HG02610 (cell line): Measurements from ENCODE around the gene RHOC.
"Not testable (repeated sequence)": the region's sequence is repeated elsewhere in the genome, so short reads cannot be mapped to it uniquely, and the experiment has no call there.

ENCODE experiments used
- ATAC-seq: cut with Tn5 transposase; IDR thresholded peaks from one replicate; pipeline ENCODE4 v1.9.1; 2021; ENCODE audit warnings: mild to moderate bottlenecking, moderate library complexity; ENCODE audit not compliant: unreplicated experiment

The RHOC gene

GRCh38 chr1:112706505-112707220 lies at the start of gene RHOC:
Gene RHOC, minus strand, starts transcription at chr1:112707127. Its CDS starts 3,328 bp downstream, at chr1:112703799.
- ATAC-seq: peak; percentile 54

GRCh38 chr1:112754116-112754628 lies 47.2 kb upstream of the RHOC start:
- ATAC-seq: no peak

GRCh38 chr1:112748396-112748795 lies 41.5 kb upstream of the RHOC start:
- no peak for ATAC-seq

DNA sequence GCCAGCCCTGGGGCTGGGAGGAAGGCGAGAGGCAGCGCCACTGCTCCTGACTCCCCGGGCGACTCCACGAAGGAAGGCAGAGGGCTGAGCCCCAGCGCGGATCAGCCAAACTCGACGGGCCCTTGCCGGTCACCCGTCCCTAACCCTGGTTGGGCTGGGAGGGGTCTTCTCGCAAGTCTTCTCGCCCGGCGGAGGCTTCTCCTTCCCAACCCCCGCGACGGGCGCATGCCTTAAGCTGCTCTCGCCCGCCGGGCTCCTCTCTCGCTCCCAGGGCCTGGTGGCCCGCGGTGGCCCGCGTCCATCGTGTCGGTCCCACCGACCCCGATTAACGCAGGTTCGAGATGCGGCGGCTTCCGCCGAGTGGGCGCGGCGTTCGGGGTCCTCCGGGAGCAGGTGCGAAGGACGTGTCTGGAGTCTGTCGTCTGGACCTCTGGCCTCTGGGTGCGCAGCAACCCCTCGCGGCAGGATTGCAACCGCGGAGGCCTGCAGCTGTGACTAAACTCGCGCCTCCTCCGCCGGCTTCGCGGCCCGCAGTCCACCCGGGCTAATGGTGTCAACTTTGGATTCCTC lies 37.2 kb upstream of the RHOC start:
- ATAC-seq: no peak

DNA sequence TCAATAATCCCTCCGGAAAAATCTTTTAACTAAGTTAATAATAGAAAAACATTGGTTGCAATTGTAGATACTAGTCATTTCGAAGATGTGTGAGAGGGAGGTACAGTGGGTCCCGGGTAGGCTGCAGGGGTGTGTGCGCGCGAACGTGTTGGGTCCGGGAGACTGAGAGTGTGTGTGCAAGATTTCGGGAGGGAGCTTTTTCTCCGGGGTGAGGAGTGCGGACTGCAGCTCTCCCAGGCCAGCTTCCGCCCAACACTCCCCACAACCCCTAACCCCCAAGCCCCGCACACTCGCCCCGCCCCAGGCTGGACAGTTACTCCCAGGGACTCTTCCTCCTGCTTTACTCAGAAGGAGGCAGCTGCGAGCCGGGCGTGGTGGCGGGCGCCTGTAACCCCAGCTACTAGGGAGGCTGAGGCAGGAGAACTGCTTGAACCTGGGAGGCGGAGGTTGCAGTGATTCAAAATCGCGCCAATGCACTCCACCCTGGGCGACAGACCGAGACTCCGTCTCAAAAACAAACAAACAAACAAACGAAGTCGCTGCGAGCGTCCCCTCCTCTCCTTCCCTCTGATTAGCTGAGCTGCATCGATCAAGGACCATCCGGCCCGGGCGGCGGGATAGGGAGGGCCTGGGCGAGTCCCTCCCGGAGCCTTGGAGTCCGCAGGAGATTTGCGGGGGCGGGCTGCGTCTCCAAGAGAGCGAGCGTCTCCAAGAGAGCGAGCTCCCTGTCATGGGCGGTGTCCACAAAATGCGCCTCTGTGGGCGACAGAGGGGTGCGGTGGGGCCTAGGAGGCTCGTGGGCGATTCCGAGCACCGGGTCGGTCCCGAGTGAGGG lies 36.5 kb upstream of the RHOC start:
- ATAC-seq: no peak

DNA sequence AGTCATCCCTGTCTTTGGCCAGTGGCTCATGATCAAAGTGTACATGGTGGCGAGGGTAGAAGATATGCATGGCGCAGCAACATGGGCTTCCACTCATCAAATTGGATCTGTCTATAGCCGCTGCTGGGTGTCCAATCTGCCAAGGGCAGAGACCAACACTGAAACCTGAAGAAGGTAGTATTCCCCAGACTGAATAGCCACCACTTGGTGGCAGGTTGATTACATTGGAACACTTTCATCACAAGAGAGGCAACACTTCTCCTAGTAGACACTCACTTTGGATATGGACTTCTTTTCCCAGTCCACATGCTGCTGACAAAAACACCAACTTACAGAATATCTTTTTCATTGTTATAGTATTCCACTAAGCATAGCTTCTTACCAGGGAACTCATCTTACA lies 30.6 kb upstream of the RHOC start:
- no peak for ATAC-seq

GRCh38 chr1:112735752-112736151 lies 28.8 kb upstream of the RHOC start:
- ATAC-seq: peak; percentile 49

DNA sequence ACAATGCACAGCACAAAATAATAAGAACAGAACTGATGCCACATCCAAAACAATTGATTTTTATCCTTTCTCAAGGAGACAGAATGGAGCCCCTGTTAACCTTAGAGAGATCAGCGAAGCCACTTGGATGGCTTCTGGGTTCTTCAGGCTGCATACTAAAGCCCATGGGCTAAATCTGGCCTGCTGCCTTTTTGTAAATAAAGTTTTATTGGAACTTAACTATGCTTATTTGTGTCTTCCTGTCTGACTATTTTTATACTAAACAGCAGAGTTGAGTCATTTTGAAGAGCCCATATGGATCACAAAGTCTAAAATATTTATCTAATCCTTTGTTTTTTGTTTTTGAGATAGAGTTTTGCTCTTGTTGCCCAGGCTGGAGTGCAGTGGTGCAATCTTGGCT lies 24.5 kb upstream of the RHOC start:
- no peak for ATAC-seq

GRCh38 chr1:112729909-112730308 lies 23.0 kb upstream of the RHOC start:
- no peak for ATAC-seq

GRCh38 chr1:112729011-112729410 lies 22.1 kb upstream of the RHOC start:
- ATAC-seq: not testable (repeated sequence)

DNA sequence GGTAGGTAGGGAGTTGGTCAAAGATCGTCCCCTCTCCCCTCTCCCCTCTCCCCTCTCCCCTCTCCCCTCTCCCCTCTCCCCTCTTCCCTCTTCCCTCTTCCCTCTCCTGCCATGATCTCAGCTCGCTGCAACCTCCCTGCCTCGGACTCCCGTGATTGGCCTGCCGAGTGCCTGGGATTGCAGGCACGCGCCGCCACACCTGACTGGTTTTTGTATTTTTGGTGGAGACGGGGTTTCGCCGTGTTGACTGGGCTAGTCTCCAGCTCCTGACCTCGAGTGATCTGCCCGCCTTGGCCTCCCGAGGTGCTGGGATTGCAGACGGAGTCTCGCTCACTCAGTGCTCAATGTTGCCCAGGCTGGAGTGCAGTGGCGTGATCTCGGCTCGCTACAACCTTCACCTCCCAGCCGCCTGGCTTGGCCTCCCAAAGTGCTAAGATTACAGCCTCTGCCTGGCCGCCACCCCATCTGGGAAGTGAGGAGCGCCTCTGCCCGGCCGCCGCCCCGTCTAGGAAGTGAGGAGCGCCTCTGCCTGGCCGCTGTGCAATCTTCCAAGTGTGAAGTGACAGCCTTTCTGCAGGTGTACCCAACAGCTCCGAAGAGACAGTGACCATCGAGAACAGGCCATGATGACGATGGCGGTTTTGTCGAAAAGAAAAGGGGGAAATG lies 21.5 kb upstream of the RHOC start:
- ATAC-seq: not testable (repeated sequence)

- ATAC-seq: no peak
Measured at GRCh38 chr1:112727716-112728115, 20.8 kb upstream of the RHOC start.

DNA sequence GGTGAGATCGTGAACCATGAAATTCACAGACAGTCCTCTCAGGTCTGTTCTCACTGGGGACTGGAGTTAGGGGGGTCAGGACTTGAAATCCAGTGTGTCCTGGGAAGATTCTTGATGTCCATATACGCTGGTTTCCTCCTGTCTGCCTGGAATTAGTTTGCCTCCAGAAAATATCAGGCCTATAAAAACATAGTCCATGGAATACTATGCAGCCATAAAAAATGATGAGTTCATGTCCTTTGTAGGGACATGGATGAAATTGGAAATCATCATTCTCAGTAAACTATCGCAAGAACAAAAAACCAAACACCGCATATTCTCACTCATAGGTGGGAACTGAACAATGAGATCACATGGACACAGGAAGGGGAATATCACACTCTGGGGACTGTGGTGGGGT lies 17.3 kb upstream of the RHOC start:
- ATAC-seq: not testable (repeated sequence)

DNA sequence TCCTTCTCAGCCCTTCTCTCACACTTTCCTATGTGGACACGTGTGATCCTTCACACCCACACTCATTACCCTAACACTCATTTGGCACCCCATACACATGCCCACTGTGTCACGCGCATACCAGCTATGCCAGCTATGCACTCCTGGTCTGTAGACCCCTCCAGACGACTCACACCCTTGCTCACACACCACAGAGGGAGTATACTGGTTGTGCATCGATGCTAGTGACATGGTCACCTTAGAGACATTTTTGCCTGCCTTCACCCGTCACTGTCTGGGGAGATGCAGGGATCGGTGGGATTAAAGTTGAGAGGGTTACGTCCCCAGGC lies 16.5 kb upstream of the RHOC start:
- no peak for ATAC-seq

DNA sequence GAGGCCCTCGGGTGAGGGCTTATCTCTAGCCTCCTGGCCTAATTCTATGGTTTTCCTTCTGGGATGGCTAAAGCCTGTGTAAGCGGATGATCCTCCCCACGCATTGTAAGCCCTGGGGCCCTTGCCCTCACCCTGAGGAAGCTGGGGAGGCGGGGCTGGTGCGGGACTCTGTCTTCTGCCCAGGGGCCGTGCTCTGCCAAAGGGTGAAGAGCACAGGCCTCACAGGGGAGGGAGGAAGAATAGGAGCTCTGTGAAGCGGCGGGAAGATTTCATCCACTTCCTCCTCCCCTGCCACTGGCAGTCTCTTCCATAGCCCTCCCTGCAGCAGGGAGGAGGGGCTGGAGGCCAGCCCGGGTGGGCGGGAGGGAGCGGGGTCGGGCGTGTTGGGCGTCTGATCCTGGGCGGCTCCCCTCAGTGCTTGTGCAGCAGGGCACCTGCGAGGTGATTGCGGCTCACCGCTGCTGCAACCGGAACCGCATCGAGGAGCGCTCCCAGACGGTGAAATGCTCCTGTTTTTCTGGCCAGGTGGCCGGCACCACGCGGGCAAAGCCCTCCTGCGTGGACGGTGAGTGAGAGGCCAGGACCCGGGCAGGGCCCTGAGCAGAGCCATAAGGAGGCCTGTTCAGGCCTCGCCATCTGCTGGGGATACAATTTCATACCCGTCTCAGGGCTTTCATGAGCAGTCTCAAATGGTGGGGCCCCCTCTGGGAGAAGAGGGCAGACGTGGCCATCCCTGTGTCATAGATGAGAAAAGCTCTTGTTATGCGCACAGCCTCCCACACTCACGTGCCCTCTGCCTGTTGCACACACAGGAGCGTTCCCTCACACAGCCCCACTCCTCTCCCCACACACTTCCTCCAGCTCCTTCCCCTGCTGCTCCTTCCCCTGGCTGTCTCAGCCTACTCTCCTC lies 15.9 kb upstream of the RHOC start:
- ATAC-seq: no peak

DNA sequence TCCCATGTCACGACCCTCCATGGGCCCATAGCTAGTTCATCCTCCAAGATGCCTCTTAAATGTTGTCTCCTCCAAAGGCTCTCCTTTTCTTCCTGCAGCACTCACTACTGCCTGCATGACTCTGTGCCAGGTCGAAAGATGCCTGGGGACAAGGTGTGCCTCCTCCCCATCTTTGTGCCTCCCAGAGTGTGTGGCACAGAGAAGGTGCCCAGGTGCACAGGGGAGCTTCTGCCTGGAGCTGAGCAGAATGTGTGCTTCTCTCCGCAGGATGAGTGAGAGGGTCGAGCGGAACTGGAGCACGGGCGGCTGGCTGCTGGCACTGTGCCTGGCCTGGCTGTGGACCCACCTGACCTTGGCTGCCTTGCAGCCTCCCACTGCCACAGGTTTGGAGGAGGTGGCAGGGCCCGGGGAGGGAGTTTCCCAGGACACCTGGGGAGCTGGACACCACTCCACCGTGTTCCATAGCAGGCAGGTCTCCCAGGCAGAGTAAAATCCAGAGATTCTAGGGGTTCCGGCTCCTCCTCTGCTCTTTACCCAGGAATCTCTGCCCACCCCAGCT lies 15.1 kb upstream of the RHOC start:
- no peak for ATAC-seq

GRCh38 chr1:112721294-112721693 lies 14.4 kb upstream of the RHOC start:
- ATAC-seq: not testable (repeated sequence)

- no peak for ATAC-seq
Measured at GRCh38 chr1:112720800-112721199, 13.9 kb upstream of the RHOC start.

- no peak for ATAC-seq
Measured at GRCh38 chr1:112719706-112720105, 12.8 kb upstream of the RHOC start.
